Fibroblast of lung (primary cell): ENCODE results near the gene SLC37A2. TPM values are rescaled to one million over a fixed set of nuclear protein-coding genes. Genes with fewer than 3 reads are reported as not detected.

Experiments used
- DNase-seq, 2 donors: peaks; one replicate each; pipeline versions ENCODE4 v3.0.0 to v3.0.0-alpha.2; 2010; ENCODE audit warnings: low read depth in 2 of 2
- H2AFZ ChIP-seq: 2 replicates; pipeline ENCODE4 v1.5.1; 2012; ENCODE audit warnings: low read length, control low read depth, inconsistent platforms
- H3K27ac ChIP-seq: 2 replicates; pipeline ENCODE4 v1.5.1; 2011; ENCODE audit warnings: low read length, control low read depth; ENCODE audit not compliant: insufficient read depth
- H3K27me3 ChIP-seq: 2 replicates; pipeline ENCODE4 v1.5.1; 2011; ENCODE audit warnings: mild to moderate bottlenecking, low read length; ENCODE audit not compliant: control insufficient read depth, insufficient read depth
- H3K36me3 ChIP-seq: 2 replicates; pipeline ENCODE4 v1.5.1; 2011; ENCODE audit warnings: low read length; ENCODE audit not compliant: control insufficient read depth, insufficient read depth
- H3K4me1 ChIP-seq: 2 replicates; pipeline ENCODE4 v1.5.1; 2011; ENCODE audit warnings: low read length; ENCODE audit not compliant: control insufficient read depth, insufficient read depth; ENCODE audit errors: extremely low read depth
- H3K4me2 ChIP-seq: 2 replicates; pipeline ENCODE4 v1.5.1; 2011; ENCODE audit warnings: low read length, control low read depth; ENCODE audit not compliant: insufficient read depth; ENCODE audit errors: extremely low read depth
- H3K4me3 ChIP-seq, 4 experiments: fragments of 200-600 bp in 1 of 4; sonication (generic) in 1 of 4; replicated peaks in 1 of 4; 2 replicates each; pipeline ENCODE4 v1.5.1; 2011 to 2016; ENCODE audit warnings: low read length in 4 of 4, low read depth in 3 of 4, mild to moderate bottlenecking in 3 of 4, control low read depth in 2 of 4, inconsistent platforms in 1 of 4, mixed read lengths in 1 of 4; ENCODE audit not compliant: insufficient read depth in 1 of 4; ENCODE audit errors: control extremely low read depth in 1 of 4
- H3K79me2 ChIP-seq: 2 replicates; pipeline ENCODE4 v1.5.1; 2012; ENCODE audit warnings: mild to moderate bottlenecking, low read length, inconsistent platforms; ENCODE audit not compliant: control insufficient read depth, insufficient read depth
- H3K9ac ChIP-seq: 2 replicates; pipeline ENCODE4 v1.5.1; 2011; ENCODE audit warnings: mild to moderate bottlenecking, low read length, control low read depth; ENCODE audit not compliant: insufficient read depth
- H3K9me3 ChIP-seq: 2 replicates; pipeline ENCODE4 v1.5.1; 2012; ENCODE audit warnings: low read depth, low read length; ENCODE audit not compliant: control insufficient read depth, insufficient read depth
- H4K20me1 ChIP-seq: 2 replicates; pipeline ENCODE4 v1.5.1; 2011; ENCODE audit warnings: low read length; ENCODE audit not compliant: control insufficient read depth, insufficient read depth; ENCODE audit errors: extremely low read depth
- EZH2 ChIP-seq: IDR thresholded peaks from 2 replicates; pipeline ENCODE4 v1.5.1; 2012; ENCODE audit warnings: low read length, control low read depth, mild to moderate bottlenecking; ENCODE audit errors: missing control alignments
- polyA plus RNA-seq, 2 donors: library from polyadenylated mRNA; depleted of rRNA in 1 of 2; stranded (reverse) in 1 of 2; unstranded in 1 of 2; fragments of >200 nt; gene quantifications; 2 replicates each; pipeline ENCODE4 v1.2.1, GENCODE V29; 2011 to 2012; ENCODE audit warnings: missing spikeins in 1 of 2
- total RNA-seq: library from RNA; depleted of rRNA; stranded (reverse); fragments of >200 nt; gene quantifications from 2 replicates; pipeline ENCODE4 v1.2.1, GENCODE V29; 2014
- TF ChIP-seq, protein P1 (sequence below), 2 donors: IDR thresholded peaks in 1 of 2; conservative IDR thresholded peaks in 1 of 2; 1 replicate in 1 of 2; 2 replicates in 1 of 2; pipeline ENCODE4 v1.5.1; 2011 to 2012; ENCODE audit warnings: low read length in 2 of 2, control low read depth in 1 of 2, inconsistent platforms in 1 of 2, low read depth in 1 of 2, mild to moderate bottlenecking in 1 of 2

Gene SLC37A2
- total and polyA plus RNA-seq, 2 donors (not counting 1 experiment from before 2014, with no cell fraction given) = 0.36 to 0.83 TPM

DNA sequence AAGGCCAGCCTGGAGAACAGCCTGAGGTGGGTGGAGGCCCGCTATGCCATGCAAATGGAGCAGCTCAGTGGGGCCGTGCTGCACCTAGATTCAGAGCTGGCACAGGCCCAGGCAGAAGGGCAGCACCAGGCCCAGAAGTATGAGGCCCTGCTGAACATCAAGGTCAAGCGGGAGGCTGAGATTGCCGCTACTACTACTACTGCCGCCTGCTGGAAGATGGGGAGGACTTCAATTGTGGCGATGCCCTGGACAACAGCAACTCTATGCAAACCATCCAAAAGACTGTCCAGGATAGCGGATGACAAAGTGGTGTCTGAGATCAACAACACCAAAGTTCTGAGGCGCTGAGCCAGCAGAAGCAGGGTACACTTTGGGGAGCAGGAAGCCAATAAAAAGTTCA lies 51.4 kb downstream of the SLC37A2 start:
- TF ChIP-seq, protein P1, sequence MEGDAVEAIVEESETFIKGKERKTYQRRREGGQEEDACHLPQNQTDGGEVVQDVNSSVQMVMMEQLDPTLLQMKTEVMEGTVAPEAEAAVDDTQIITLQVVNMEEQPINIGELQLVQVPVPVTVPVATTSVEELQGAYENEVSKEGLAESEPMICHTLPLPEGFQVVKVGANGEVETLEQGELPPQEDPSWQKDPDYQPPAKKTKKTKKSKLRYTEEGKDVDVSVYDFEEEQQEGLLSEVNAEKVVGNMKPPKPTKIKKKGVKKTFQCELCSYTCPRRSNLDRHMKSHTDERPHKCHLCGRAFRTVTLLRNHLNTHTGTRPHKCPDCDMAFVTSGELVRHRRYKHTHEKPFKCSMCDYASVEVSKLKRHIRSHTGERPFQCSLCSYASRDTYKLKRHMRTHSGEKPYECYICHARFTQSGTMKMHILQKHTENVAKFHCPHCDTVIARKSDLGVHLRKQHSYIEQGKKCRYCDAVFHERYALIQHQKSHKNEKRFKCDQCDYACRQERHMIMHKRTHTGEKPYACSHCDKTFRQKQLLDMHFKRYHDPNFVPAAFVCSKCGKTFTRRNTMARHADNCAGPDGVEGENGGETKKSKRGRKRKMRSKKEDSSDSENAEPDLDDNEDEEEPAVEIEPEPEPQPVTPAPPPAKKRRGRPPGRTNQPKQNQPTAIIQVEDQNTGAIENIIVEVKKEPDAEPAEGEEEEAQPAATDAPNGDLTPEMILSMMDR (conservative IDR thresholded peaks at IDR 0.05 in 1 of 2, IDR thresholded peaks at IDR 0.05 in 1 of 2; ENCODE audit: low read depth in 1 of 2, low read length in 2 of 2) = no peak
- TF ChIP-seq EZH2 = no peak
- Histone ChIP-seq H2AFZ (no peak overlapping the region), H3K4me3 (no peak overlapping the region), H3K27me3 (no peaks in the 10 kb centered on the region), H3K4me2 (no peak overlapping the region), H3K4me1 (peaks cover 2% of the 10 kb centered on the region), H3K27ac (no peak overlapping the region), H3K9ac (no peak overlapping the region), H3K9me3 (no peaks in the 10 kb centered on the region), H4K20me1 (no peaks in the 10 kb centered on the region), H3K79me2 (peaks cover 5% of the 10 kb centered on the region), H3K36me3 (no peaks in the 10 kb centered on the region)
- DNase-seq = no peak

DNA sequence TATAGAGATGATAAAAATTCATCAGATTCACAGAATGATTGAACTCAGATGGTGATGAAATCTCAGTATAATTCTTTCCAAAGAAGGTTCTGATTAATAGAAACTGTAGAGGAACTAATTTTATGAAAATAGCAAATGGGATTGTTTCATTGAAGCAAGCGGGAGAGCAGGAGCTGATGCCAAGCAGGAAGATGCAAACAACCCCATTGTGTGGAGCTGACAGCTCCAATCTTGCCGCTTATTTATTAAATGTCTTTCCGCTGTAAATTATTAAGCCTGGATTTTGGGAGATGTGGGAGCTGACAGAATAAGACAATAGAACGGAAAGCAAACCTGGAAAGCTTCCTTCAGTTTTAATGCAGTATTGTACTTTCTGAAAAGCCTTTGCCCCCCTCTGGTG lies 54.3 kb downstream of the SLC37A2 start:
- H3K9me3 ChIP-seq = no peaks in the 10 kb centered on the region
- TF ChIP-seq, protein P1 (conservative IDR thresholded peaks at IDR 0.05 in 1 of 2, IDR thresholded peaks at IDR 0.05 in 1 of 2; ENCODE audit: low read depth in 1 of 2, low read length in 2 of 2) = no peak
- TF ChIP-seq EZH2 = no peak
- no peaks in the 10 kb centered on the region for H3K27me3 ChIP-seq
- no peaks in the 10 kb centered on the region for H3K4me1 ChIP-seq
- no peak overlapping the region for H3K4me3 ChIP-seq
- H3K4me2 ChIP-seq = no peak overlapping the region
- no peak overlapping the region for H3K27ac ChIP-seq
- no peaks in the 10 kb centered on the region for H3K36me3 ChIP-seq
- H2AFZ ChIP-seq = no peak overlapping the region
- DNase-seq = no peak
- no peak overlapping the region for H3K9ac ChIP-seq
- H4K20me1 ChIP-seq = no peaks in the 10 kb centered on the region
- H3K79me2 ChIP-seq = no peaks in the 10 kb centered on the region

DNA sequence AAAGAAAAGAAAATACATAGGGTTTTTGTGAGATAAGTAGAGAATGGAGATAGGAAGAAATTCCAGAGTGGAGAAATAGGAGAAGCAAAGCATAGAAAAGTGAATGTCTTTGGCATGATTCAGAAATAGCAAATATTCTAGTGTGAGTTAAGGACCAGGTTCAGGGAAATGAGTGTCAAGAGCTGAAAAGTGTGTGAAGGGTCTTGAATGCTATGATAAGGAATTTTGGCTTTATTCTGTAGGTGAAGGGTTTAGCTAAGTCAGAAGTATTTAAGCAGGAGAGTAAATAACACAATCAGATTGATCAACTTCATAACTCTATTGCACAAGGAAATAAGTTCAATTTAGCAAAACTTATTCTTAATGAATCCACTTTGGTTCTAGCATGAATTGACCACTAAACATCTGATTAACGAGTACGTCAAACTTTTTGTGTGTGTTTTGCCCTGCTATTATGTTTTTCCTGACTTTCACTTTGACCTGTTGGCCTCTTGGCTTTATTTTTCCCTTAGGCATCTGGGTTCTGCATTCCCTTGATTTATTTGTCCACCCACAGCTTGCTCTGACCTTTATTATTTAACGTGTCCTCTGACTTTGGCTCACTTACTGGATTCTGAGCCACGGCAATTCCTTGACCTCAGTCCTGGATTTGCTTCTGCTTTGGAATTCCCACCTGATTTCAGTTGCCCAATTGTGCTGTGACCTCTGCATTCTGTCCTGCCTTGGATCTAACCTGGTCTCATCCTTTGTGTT lies 60.3 kb downstream of the SLC37A2 start:
- peaks cover 3% of the 10 kb centered on the region for H3K4me1 ChIP-seq
- H3K4me2 ChIP-seq = no peak overlapping the region
- no peak overlapping the region for H3K27ac ChIP-seq
- H4K20me1 ChIP-seq = no peaks in the 10 kb centered on the region
- no peaks in the 10 kb centered on the region for H3K36me3 ChIP-seq
- no peak overlapping the region for H3K9ac ChIP-seq
- H3K4me3 ChIP-seq = no peak overlapping the region
- peak in 1 of 2 donors; percentile 21 for DNase-seq
- no peaks in the 10 kb centered on the region for H3K9me3 ChIP-seq
- H3K79me2 ChIP-seq = no peaks in the 10 kb centered on the region
- TF ChIP-seq, protein P1 (conservative IDR thresholded peaks at IDR 0.05 in 1 of 2, IDR thresholded peaks at IDR 0.05 in 1 of 2; ENCODE audit: low read depth in 1 of 2, low read length in 2 of 2) = no peak
- no peak for TF ChIP-seq EZH2
- no peaks in the 10 kb centered on the region for H3K27me3 ChIP-seq
- H2AFZ ChIP-seq = no peak overlapping the region
